ENCODE measurements around the gene COX19. TPM values are rescaled to one million over a fixed set of nuclear protein-coding genes. Genes with fewer than 3 reads are reported as not detected.

Gene COX19
- total RNA-seq, 1 donor = 10.9 TPM

DNA sequence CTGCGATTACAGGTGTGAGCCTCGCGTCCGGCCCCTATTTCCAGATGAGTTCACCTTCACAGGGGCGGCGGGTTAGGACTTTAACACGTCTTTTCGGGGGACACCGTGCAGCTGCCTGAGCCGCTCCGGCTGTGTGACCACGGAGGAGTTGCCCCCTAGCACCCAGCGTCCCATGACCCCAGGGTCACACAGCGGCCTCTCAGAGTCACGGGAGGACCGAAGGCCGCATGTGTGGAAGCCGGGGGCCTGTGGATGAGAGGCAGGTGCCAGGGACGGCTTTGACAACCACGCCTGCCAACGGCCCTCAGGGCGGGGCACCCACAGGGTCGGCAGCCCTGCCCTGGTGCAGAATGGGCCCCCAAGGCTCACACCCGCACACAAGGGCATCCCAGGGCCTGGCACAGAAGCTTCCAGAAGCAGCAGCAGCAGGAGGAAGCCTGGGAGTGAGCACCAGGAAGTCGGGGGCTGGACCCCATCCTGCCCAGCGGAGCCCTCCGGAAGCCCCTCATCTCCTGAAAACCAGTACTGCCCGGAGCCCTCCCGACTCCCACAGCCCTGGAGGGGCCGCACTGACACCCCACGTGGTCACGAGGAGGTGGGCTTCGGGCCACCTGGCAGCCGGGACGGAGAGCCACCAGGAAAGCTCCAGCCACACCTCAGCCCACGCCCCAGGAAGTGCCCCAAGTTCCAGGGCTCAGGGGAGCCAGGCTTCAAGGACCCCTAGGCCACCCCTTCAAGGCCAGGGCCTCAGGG lies 53.6 kb downstream of the COX19 start:
- no peak for DNase-seq (ENCODE audit: insufficient read length, low spot score, missing footprints)
- peaks cover 4% of the 10 kb centered on the region for H3K4me1 ChIP-seq (ENCODE audit: insufficient read depth, low read length)
- TF ChIP-seq, protein P1, sequence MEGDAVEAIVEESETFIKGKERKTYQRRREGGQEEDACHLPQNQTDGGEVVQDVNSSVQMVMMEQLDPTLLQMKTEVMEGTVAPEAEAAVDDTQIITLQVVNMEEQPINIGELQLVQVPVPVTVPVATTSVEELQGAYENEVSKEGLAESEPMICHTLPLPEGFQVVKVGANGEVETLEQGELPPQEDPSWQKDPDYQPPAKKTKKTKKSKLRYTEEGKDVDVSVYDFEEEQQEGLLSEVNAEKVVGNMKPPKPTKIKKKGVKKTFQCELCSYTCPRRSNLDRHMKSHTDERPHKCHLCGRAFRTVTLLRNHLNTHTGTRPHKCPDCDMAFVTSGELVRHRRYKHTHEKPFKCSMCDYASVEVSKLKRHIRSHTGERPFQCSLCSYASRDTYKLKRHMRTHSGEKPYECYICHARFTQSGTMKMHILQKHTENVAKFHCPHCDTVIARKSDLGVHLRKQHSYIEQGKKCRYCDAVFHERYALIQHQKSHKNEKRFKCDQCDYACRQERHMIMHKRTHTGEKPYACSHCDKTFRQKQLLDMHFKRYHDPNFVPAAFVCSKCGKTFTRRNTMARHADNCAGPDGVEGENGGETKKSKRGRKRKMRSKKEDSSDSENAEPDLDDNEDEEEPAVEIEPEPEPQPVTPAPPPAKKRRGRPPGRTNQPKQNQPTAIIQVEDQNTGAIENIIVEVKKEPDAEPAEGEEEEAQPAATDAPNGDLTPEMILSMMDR (IDR thresholded peaks at IDR 0.05; ENCODE audit: extremely low read depth, low read depth, low read length) = no peak
- H3K4me3 ChIP-seq (ENCODE audit: insufficient read depth, low read length) = no peak overlapping the region
- H3K27ac ChIP-seq (ENCODE audit: low read depth, low read length) = no peak overlapping the region
- no peak overlapping the region for H3K4me2 ChIP-seq (ENCODE audit: insufficient read depth, low read length)
- no peaks in the 10 kb centered on the region for H3K27me3 ChIP-seq (ENCODE audit: insufficient read depth, low read length)
- no peaks in the 10 kb centered on the region for H3K36me3 ChIP-seq (ENCODE audit: insufficient read depth, low read length)
- H3K79me2 ChIP-seq (ENCODE audit: insufficient read depth, low read length) = no peaks in the 10 kb centered on the region
- no peaks in the 10 kb centered on the region for H4K20me1 ChIP-seq (ENCODE audit: insufficient read depth, low read length)
- no peak overlapping the region for H2AFZ ChIP-seq (ENCODE audit: low read length)
- H3K9me3 ChIP-seq (ENCODE audit: low read depth, low read length) = no peaks in the 10 kb centered on the region

DNA sequence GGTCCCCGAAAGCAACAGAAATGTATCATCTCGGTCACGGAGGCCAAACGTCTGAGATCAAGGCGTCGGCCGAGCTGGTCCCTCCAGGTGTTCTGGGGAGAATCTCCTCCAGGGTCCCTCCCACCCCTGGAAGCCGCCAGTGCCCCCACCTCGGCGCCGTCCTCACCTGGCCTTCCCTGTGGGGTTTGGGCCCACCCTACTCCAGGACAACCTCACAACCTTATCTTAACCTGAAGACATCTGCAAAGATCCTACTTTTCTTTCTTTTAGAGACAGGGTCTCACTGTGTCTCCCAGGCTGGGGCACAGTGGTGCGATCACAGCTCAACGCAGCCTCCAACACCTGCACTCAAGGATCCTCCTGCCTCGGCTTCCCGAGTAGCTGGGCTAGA lies 54.3 kb downstream of the COX19 start:
- peaks cover 4% of the 10 kb centered on the region for H3K4me1 ChIP-seq (ENCODE audit: insufficient read depth, low read length)
- no peaks in the 10 kb centered on the region for H3K9me3 ChIP-seq (ENCODE audit: low read depth, low read length)
- peaks cover 5% of the 10 kb centered on the region for H3K27me3 ChIP-seq (ENCODE audit: insufficient read depth, low read length)
- H3K36me3 ChIP-seq (ENCODE audit: insufficient read depth, low read length) = no peaks in the 10 kb centered on the region
- DNase-seq (ENCODE audit: insufficient read length, low spot score, missing footprints) = no peak
- no peaks in the 10 kb centered on the region for H4K20me1 ChIP-seq (ENCODE audit: insufficient read depth, low read length)
- H2AFZ ChIP-seq (ENCODE audit: low read length) = no peak overlapping the region
- no peaks in the 10 kb centered on the region for H3K79me2 ChIP-seq (ENCODE audit: insufficient read depth, low read length)
- no peak overlapping the region for H3K4me2 ChIP-seq (ENCODE audit: insufficient read depth, low read length)
- no peak overlapping the region for H3K27ac ChIP-seq (ENCODE audit: low read depth, low read length)
- no peak overlapping the region for H3K4me3 ChIP-seq (ENCODE audit: insufficient read depth, low read length)
- TF ChIP-seq, protein P1 (IDR thresholded peaks at IDR 0.05; ENCODE audit: extremely low read depth, low read depth, low read length) = no peak

DNA sequence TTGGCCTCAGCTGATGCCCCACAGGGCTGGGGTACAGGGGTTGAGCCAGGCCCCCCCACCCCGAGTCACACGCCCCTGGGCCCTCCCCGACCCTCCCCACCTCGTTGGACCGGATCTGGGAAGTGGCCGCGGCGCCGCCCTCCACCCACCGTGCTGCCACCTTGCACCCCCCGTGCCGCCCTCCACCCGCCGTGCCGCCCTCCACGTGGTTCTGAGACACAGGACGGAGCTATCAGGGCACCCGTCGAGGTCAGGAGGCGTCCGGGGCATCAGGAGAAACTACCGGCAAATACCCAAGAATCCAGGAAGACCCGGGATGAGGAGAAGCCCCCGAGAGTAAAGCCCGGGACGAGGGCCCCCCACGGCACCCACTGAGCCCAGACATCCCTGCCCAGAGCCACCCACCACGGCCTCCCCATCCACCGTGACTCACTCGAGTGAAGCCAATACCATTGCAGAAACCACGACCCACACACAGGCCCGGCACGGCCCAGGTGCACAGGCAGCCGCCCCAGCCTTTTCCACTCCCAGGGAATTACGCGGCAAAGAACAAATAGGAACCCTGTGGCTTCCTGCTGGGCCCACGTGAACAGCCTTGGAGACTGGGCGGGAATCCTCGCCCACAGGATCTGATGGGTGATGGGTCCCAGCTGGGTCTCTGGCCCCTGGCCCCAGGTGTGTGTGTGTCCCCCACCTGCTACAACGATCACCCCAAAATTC lies 54.8 kb downstream of the COX19 start:
- Histone ChIP-seq H2AFZ (ENCODE audit: low read length) (no peak overlapping the region), H3K36me3 (ENCODE audit: insufficient read depth, low read length) (no peaks in the 10 kb centered on the region)

More for the DNA sequence above, 54.8 kb downstream of the COX19 start:
- peaks cover 4% of the 10 kb centered on the region for H3K4me1 ChIP-seq (ENCODE audit: insufficient read depth, low read length)
- H4K20me1 ChIP-seq (ENCODE audit: insufficient read depth, low read length) = no peaks in the 10 kb centered on the region
- H3K4me3 ChIP-seq (ENCODE audit: insufficient read depth, low read length) = no peak overlapping the region
- TF ChIP-seq, protein P1 (IDR thresholded peaks at IDR 0.05; ENCODE audit: extremely low read depth, low read depth, low read length) = no peak
- peaks cover 5% of the 10 kb centered on the region for H3K27me3 ChIP-seq (ENCODE audit: insufficient read depth, low read length)
- H3K79me2 ChIP-seq (ENCODE audit: insufficient read depth, low read length) = no peaks in the 10 kb centered on the region
- no peak overlapping the region for H3K27ac ChIP-seq (ENCODE audit: low read depth, low read length)
- H3K9me3 ChIP-seq (ENCODE audit: low read depth, low read length) = no peaks in the 10 kb centered on the region
- no peak for DNase-seq (ENCODE audit: insufficient read length, low spot score, missing footprints)
- no peak overlapping the region for H3K4me2 ChIP-seq (ENCODE audit: insufficient read depth, low read length)

Measured in osteoblast (primary cell).